Measurements from ENCODE around the gene BICC1. TPM values are rescaled to one million over a fixed set of nuclear protein-coding genes. Genes with fewer than 3 reads are reported as not detected.
"Not testable (repeated sequence)": the region's sequence is repeated elsewhere in the genome, so short reads cannot be mapped to it uniquely, and the experiment has no call there.

BICC1 gene
- total RNA-seq, 3 donors from 2014 or later: not detected

- ATAC-seq (no peak), DNase-seq (no peak)
- H3K9me3 Mint-ChIP-seq: no peaks in the 10 kb centered on the region
- H3K27me3 Mint-ChIP-seq (ENCODE audit: low read depth): no peaks in the 10 kb centered on the region
- H3K4me1 Mint-ChIP-seq (ENCODE audit: low read depth): no peaks in the 10 kb centered on the region
- H3K4me3 Mint-ChIP-seq: no peak overlapping the region
- H3K36me3 Mint-ChIP-seq (ENCODE audit: insufficient read depth): no peaks in the 10 kb centered on the region
Observed at GRCh38 chr10:58586282-58587245, 73.9 kb downstream of the BICC1 start.

- Mint-ChIP-seq H3K27me3 (ENCODE audit: low read depth) (no peaks in the 10 kb centered on the region), H3K4me1 (ENCODE audit: low read depth) (no peaks in the 10 kb centered on the region), H3K9me3 (no peaks in the 10 kb centered on the region), H3K4me3 (no peak overlapping the region), H3K36me3 (ENCODE audit: insufficient read depth) (no peaks in the 10 kb centered on the region)
- ATAC-seq (no peak), DNase-seq (no peak)
Observed at GRCh38 chr10:58587676-58588075, 75.0 kb downstream of the BICC1 start.

GRCh38 chr10:58588673-58589265 lies 76.1 kb downstream of the BICC1 start:
- Mint-ChIP-seq H3K27me3 (ENCODE audit: low read depth) (no peaks in the 10 kb centered on the region), H3K4me1 (ENCODE audit: low read depth) (no peaks in the 10 kb centered on the region), H3K36me3 (ENCODE audit: insufficient read depth) (no peaks in the 10 kb centered on the region), H3K4me3 (no peak overlapping the region), H3K9me3 (no peaks in the 10 kb centered on the region)
- ATAC-seq: no peak
- DNase-seq: no peak

GRCh38 chr10:58590152-58590840 lies 77.6 kb downstream of the BICC1 start:
- Mint-ChIP-seq H3K9me3 (no peaks in the 10 kb centered on the region), H3K4me3 (no peak overlapping the region), H3K36me3 (ENCODE audit: insufficient read depth) (no peaks in the 10 kb centered on the region), H3K27me3 (ENCODE audit: low read depth) (no peaks in the 10 kb centered on the region), H3K4me1 (ENCODE audit: low read depth) (no peaks in the 10 kb centered on the region)
- ATAC-seq (no peak), DNase-seq (no peak)

GRCh38 chr10:58590924-58591323 lies 78.3 kb downstream of the BICC1 start:
- no peaks in the 10 kb centered on the region for H3K27me3 Mint-ChIP-seq (ENCODE audit: low read depth)
- no peaks in the 10 kb centered on the region for H3K9me3 Mint-ChIP-seq
- no peak overlapping the region for H3K4me3 Mint-ChIP-seq
- no peak for DNase-seq
- no peaks in the 10 kb centered on the region for H3K36me3 Mint-ChIP-seq (ENCODE audit: insufficient read depth)
- no peak for ATAC-seq
- H3K4me1 Mint-ChIP-seq (ENCODE audit: low read depth): no peaks in the 10 kb centered on the region

- H3K4me1 Mint-ChIP-seq (ENCODE audit: low read depth): no peaks in the 10 kb centered on the region
- no peak for ATAC-seq
- H3K4me3 Mint-ChIP-seq: no peak overlapping the region
- no peaks in the 10 kb centered on the region for H3K27me3 Mint-ChIP-seq (ENCODE audit: low read depth)
- H3K9me3 Mint-ChIP-seq: peaks cover 5% of the 10 kb centered on the region
- no peaks in the 10 kb centered on the region for H3K36me3 Mint-ChIP-seq (ENCODE audit: insufficient read depth)
- no peak for DNase-seq
Observed at GRCh38 chr10:58593008-58593407, 80.3 kb downstream of the BICC1 start.

- ATAC-seq; H3K27me3 Mint-ChIP-seq (ENCODE audit: low read depth); H3K4me3 Mint-ChIP-seq; H3K4me1 Mint-ChIP-seq (ENCODE audit: low read depth); H3K9me3 Mint-ChIP-seq; H3K36me3 Mint-ChIP-seq (ENCODE audit: insufficient read depth); DNase-seq: not testable (repeated sequence)
Observed at GRCh38 chr10:58597211-58597610, 84.5 kb downstream of the BICC1 start.

- Mint-ChIP-seq H3K27me3 (ENCODE audit: low read depth) (no peaks in the 10 kb centered on the region), H3K36me3 (ENCODE audit: insufficient read depth) (no peaks in the 10 kb centered on the region), H3K4me3 (no peak overlapping the region), H3K9me3 (peaks cover 5% of the 10 kb centered on the region), H3K4me1 (ENCODE audit: low read depth) (no peaks in the 10 kb centered on the region)
- no peak for ATAC-seq
- DNase-seq: no peak
Observed at GRCh38 chr10:58599927-58600553, 87.4 kb downstream of the BICC1 start.

GRCh38 chr10:58608351-58608750 lies 95.7 kb downstream of the BICC1 start:
- Mint-ChIP-seq H3K27me3 (ENCODE audit: low read depth) (no peaks in the 10 kb centered on the region), H3K4me3 (no peak overlapping the region), H3K36me3 (ENCODE audit: insufficient read depth) (no peaks in the 10 kb centered on the region), H3K9me3 (peaks cover 4% of the 10 kb centered on the region), H3K4me1 (ENCODE audit: low read depth) (no peaks in the 10 kb centered on the region)
- ATAC-seq (no peak), DNase-seq (no peak)

- Mint-ChIP-seq H3K27me3 (ENCODE audit: low read depth) (no peaks in the 10 kb centered on the region), H3K9me3 (peaks cover 4% of the 10 kb centered on the region), H3K36me3 (ENCODE audit: insufficient read depth) (no peaks in the 10 kb centered on the region), H3K4me3 (no peak overlapping the region), H3K4me1 (ENCODE audit: low read depth) (no peaks in the 10 kb centered on the region)
- DNase-seq (no peak), ATAC-seq (no peak)
Observed at GRCh38 chr10:58608826-58609531, 96.3 kb downstream of the BICC1 start.

- Mint-ChIP-seq H3K27me3 (ENCODE audit: low read depth) (no peaks in the 10 kb centered on the region), H3K4me3 (no peak overlapping the region), H3K36me3 (ENCODE audit: insufficient read depth) (no peaks in the 10 kb centered on the region), H3K4me1 (ENCODE audit: low read depth) (no peaks in the 10 kb centered on the region), H3K9me3 (peaks cover 4% of the 10 kb centered on the region)
- ATAC-seq: no peak
- no peak for DNase-seq
Observed at GRCh38 chr10:58609532-58610150, 97.0 kb downstream of the BICC1 start.

GRCh38 chr10:58615237-58615935 lies 102.7 kb downstream of the BICC1 start:
- Mint-ChIP-seq H3K9me3 (no peaks in the 10 kb centered on the region), H3K4me1 (ENCODE audit: low read depth) (no peaks in the 10 kb centered on the region), H3K27me3 (ENCODE audit: low read depth) (no peaks in the 10 kb centered on the region), H3K4me3 (no peak overlapping the region), H3K36me3 (ENCODE audit: insufficient read depth) (no peaks in the 10 kb centered on the region)
- no peak for DNase-seq
- ATAC-seq: no peak

GRCh38 chr10:58618158-58618676 lies 105.5 kb downstream of the BICC1 start:
- no peaks in the 10 kb centered on the region for H3K36me3 Mint-ChIP-seq (ENCODE audit: insufficient read depth)
- H3K9me3 Mint-ChIP-seq: no peaks in the 10 kb centered on the region
- H3K27me3 Mint-ChIP-seq (ENCODE audit: low read depth): no peaks in the 10 kb centered on the region
- ATAC-seq (no peak), DNase-seq (no peak)
- no peak overlapping the region for H3K4me3 Mint-ChIP-seq
- H3K4me1 Mint-ChIP-seq (ENCODE audit: low read depth): no peaks in the 10 kb centered on the region

Measured in activated T-cell treated with anti-CD3 and anti-CD28 coated beads, Interleukin-2, amount 50 U/mL, for 4 hours (primary cell).